ENCODE measurements around the gene BABAM2. TPM values are rescaled to one million over a fixed set of nuclear protein-coding genes. Genes with fewer than 3 reads are reported as not detected.

Gene BABAM2
- total and polyA plus RNA-seq, 2 experiments from 2014 or later: 17.8 to 21.5 TPM

DNA sequence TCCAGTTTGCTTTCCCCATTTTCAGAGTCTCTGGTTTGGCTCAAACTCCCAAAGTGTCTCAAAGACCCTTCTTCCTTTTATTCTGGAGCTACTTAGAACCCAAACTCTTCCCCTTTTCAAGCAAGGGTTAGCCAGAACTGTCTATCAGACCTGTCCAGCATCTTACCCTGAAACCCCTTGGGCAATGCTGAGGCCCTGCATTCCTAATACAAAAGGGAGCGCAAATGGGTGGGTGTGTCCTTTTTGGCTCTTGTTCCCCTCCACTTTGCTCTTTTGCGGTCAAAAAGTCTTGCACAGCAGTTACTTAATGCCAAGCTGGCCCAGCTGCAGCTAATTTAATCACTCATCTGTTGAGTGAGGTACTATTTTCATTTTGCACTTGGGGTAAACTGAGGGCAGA is 270.9 kb downstream of the BABAM2 start:
- Histone ChIP-seq H3K4me1 (ENCODE audit: insufficient read depth) (no peaks in the 10 kb centered on the region), H4K20me1 (replicated peaks; ENCODE audit: insufficient read depth) (no peaks in the 10 kb centered on the region), H2AFZ (no peak overlapping the region), H3K4me3 (no peak overlapping the region), H3K36me3 (ENCODE audit: insufficient read depth) (no peaks in the 10 kb centered on the region), H3K79me2 (replicated peaks; ENCODE audit: insufficient read depth) (no peaks in the 10 kb centered on the region), H3K4me2 (no peak overlapping the region), H3K9me2 (ENCODE audit: insufficient read depth) (no peaks in the 10 kb centered on the region; the same call in 1 of the 2 replicates), H3F3A (replicated peaks; ENCODE audit: low read depth) (no peaks in the 10 kb centered on the region), H3K27ac (ENCODE audit: low read depth) (no peak overlapping the region), H3K27me3 (ENCODE audit: insufficient read depth) (no peaks in the 10 kb centered on the region)
- no peak for TF ChIP-seq STAT1 (IDR thresholded peaks at IDR 0.05; ENCODE audit: unreplicated experiment)
- no peak for TF ChIP-seq EZH2phosphoT487 (IDR thresholded peaks at IDR 0.05; ENCODE audit: unreplicated experiment)
- TF ChIP-seq NANOG (IDR thresholded peaks at IDR 0.05; ENCODE audit: borderline replicate concordance): no peak
- TF ChIP-seq EZH2 (IDR thresholded peaks at IDR 0.05; ENCODE audit: low read depth, unreplicated experiment): no peak
- TF ChIP-seq, protein P1, sequence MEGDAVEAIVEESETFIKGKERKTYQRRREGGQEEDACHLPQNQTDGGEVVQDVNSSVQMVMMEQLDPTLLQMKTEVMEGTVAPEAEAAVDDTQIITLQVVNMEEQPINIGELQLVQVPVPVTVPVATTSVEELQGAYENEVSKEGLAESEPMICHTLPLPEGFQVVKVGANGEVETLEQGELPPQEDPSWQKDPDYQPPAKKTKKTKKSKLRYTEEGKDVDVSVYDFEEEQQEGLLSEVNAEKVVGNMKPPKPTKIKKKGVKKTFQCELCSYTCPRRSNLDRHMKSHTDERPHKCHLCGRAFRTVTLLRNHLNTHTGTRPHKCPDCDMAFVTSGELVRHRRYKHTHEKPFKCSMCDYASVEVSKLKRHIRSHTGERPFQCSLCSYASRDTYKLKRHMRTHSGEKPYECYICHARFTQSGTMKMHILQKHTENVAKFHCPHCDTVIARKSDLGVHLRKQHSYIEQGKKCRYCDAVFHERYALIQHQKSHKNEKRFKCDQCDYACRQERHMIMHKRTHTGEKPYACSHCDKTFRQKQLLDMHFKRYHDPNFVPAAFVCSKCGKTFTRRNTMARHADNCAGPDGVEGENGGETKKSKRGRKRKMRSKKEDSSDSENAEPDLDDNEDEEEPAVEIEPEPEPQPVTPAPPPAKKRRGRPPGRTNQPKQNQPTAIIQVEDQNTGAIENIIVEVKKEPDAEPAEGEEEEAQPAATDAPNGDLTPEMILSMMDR (conservative IDR thresholded peaks at IDR 0.05; ENCODE audit: low read depth in 2 of 2): no peak
- TF ChIP-seq, protein P2, sequence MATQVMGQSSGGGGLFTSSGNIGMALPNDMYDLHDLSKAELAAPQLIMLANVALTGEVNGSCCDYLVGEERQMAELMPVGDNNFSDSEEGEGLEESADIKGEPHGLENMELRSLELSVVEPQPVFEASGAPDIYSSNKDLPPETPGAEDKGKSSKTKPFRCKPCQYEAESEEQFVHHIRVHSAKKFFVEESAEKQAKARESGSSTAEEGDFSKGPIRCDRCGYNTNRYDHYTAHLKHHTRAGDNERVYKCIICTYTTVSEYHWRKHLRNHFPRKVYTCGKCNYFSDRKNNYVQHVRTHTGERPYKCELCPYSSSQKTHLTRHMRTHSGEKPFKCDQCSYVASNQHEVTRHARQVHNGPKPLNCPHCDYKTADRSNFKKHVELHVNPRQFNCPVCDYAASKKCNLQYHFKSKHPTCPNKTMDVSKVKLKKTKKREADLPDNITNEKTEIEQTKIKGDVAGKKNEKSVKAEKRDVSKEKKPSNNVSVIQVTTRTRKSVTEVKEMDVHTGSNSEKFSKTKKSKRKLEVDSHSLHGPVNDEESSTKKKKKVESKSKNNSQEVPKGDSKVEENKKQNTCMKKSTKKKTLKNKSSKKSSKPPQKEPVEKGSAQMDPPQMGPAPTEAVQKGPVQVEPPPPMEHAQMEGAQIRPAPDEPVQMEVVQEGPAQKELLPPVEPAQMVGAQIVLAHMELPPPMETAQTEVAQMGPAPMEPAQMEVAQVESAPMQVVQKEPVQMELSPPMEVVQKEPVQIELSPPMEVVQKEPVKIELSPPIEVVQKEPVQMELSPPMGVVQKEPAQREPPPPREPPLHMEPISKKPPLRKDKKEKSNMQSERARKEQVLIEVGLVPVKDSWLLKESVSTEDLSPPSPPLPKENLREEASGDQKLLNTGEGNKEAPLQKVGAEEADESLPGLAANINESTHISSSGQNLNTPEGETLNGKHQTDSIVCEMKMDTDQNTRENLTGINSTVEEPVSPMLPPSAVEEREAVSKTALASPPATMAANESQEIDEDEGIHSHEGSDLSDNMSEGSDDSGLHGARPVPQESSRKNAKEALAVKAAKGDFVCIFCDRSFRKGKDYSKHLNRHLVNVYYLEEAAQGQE (IDR thresholded peaks at IDR 0.05; ENCODE audit: unreplicated experiment): no peak
- TF ChIP-seq CREB1 (CRISPR knock-in tag; IDR thresholded peaks at IDR 0.05; ENCODE audit: low read depth): no peak
- TF ChIP-seq ZNF114 (CRISPR knock-in tag; IDR thresholded peaks at IDR 0.05): no peak
- TF ChIP-seq JUNB (IDR thresholded peaks at IDR 0.05; ENCODE audit: unreplicated experiment): no peak
- no peak overlapping the region for H3K27ac Mint-ChIP-seq
- ATAC-seq (no peak), DNase-seq (ENCODE audit: low spot score) (no peak)
- peaks cover 1% of the 10 kb centered on the region for H3K27me3 Mint-ChIP-seq (ENCODE audit: insufficient read depth, low read depth, poor library complexity)
- no peaks in the 10 kb centered on the region; the same call in 2 of the 3 replicates for H3K9me3 Mint-ChIP-seq
- H3K36me3 Mint-ChIP-seq (ENCODE audit: low read depth): no peaks in the 10 kb centered on the region
- H3K4me3 Mint-ChIP-seq: no peak overlapping the region
- H3K4me1 Mint-ChIP-seq: no peaks in the 10 kb centered on the region

DNA sequence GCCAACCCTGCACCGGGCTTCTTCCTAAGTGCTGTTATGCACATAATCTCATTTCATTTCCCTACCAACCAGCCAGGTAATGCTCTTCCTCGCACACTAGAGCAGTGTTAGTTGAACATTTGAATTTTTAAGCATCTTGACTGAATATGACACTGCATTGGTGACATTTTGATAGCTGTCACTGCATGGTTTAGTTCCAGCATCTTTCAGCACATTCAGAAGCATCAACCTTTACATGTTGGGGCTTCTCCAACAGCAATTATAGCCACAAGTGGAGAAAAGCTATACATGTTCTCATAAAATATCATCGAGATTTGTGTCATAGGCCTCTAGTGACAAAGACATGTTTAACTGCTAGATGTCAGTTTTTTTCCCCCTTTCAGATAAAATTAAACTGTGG is 272.0 kb downstream of the BABAM2 start:
- H3K9me3 Mint-ChIP-seq: no peaks in the 10 kb centered on the region
- TF ChIP-seq STAT1 (IDR thresholded peaks at IDR 0.05; ENCODE audit: unreplicated experiment): no peak
- TF ChIP-seq, protein P3, sequence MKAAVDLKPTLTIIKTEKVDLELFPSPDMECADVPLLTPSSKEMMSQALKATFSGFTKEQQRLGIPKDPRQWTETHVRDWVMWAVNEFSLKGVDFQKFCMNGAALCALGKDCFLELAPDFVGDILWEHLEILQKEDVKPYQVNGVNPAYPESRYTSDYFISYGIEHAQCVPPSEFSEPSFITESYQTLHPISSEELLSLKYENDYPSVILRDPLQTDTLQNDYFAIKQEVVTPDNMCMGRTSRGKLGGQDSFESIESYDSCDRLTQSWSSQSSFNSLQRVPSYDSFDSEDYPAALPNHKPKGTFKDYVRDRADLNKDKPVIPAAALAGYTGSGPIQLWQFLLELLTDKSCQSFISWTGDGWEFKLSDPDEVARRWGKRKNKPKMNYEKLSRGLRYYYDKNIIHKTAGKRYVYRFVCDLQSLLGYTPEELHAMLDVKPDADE (IDR thresholded peaks at IDR 0.05): no peak
- TF ChIP-seq EZH2phosphoT487 (IDR thresholded peaks at IDR 0.05; ENCODE audit: unreplicated experiment): no peak
- no peak for TF ChIP-seq POLR2AphosphoS5 (IDR thresholded peaks at IDR 0.05; ENCODE audit: low read depth)
- no peak for TF ChIP-seq JUNB (IDR thresholded peaks at IDR 0.05; ENCODE audit: unreplicated experiment)
- no peak for TF ChIP-seq EZH2 (IDR thresholded peaks at IDR 0.05; ENCODE audit: low read depth, unreplicated experiment)
- TF ChIP-seq CREB1 (CRISPR knock-in tag; IDR thresholded peaks at IDR 0.05; ENCODE audit: low read depth): no peak
- TF ChIP-seq, protein P1 (conservative IDR thresholded peaks at IDR 0.05; ENCODE audit: low read depth in 2 of 2): no peak
- TF ChIP-seq ZNF114 (CRISPR knock-in tag; IDR thresholded peaks at IDR 0.05): no peak

More for the DNA sequence above, 272.0 kb downstream of the BABAM2 start:
- no peaks in the 10 kb centered on the region for H3K4me1 Mint-ChIP-seq
- H3K4me2 ChIP-seq: no peak overlapping the region
- peaks cover 1% of the 10 kb centered on the region for H3K27me3 Mint-ChIP-seq (ENCODE audit: insufficient read depth, low read depth, poor library complexity)
- H3K9me2 ChIP-seq (ENCODE audit: insufficient read depth): no peaks in the 10 kb centered on the region; the same call in 1 of the 2 replicates
- H3K27ac ChIP-seq (ENCODE audit: low read depth): no peak overlapping the region
- no peaks in the 10 kb centered on the region for H3F3A ChIP-seq (replicated peaks; ENCODE audit: low read depth)
- H3K4me1 ChIP-seq (ENCODE audit: insufficient read depth): no peaks in the 10 kb centered on the region
- no peaks in the 10 kb centered on the region for H3K79me2 ChIP-seq (replicated peaks; ENCODE audit: insufficient read depth)
- no peak overlapping the region for H3K4me3 Mint-ChIP-seq
- H2AFZ ChIP-seq: no peak overlapping the region
- no peak overlapping the region for H3K4me3 ChIP-seq
- H3K27ac Mint-ChIP-seq: no peak overlapping the region
- no peaks in the 10 kb centered on the region for H4K20me1 ChIP-seq (replicated peaks; ENCODE audit: insufficient read depth)
- no peak for DNase-seq (ENCODE audit: low spot score)
- no peak for ATAC-seq
- no peaks in the 10 kb centered on the region for H3K27me3 ChIP-seq (ENCODE audit: insufficient read depth)
- no peaks in the 10 kb centered on the region for H3K36me3 Mint-ChIP-seq (ENCODE audit: low read depth)
- H3K36me3 ChIP-seq (ENCODE audit: insufficient read depth): no peaks in the 10 kb centered on the region
